Testis (tissue), 2 donors: Measurements from ENCODE around the gene KCNIP3.
"Not testable (repeated sequence)": the region's sequence is repeated elsewhere in the genome, so short reads cannot be mapped to it uniquely, and the experiment has no call there.

Source experiments
- POLR2A ChIP-seq: fragments of 450-650 bp; IDR thresholded peaks from one replicate; pipeline ENCODE4 v1.6.1; 2017; ENCODE audit warnings: antibody characterized with exemption, mild to moderate bottlenecking, moderate library complexity
- TF ChIP-seq, protein P1 (sequence below), 3 experiments: fragments of 450-650 bp in 2 of 3; fragments of 200-600 bp in 1 of 3; sonication (generic) in 1 of 3; IDR thresholded peaks; one replicate each; pipeline ENCODE4 v1.5.1; 2016 to 2019; ENCODE audit warnings: antibody characterized with exemption in 3 of 3, mild to moderate bottlenecking in 2 of 3, moderate library complexity in 1 of 3

DNA sequence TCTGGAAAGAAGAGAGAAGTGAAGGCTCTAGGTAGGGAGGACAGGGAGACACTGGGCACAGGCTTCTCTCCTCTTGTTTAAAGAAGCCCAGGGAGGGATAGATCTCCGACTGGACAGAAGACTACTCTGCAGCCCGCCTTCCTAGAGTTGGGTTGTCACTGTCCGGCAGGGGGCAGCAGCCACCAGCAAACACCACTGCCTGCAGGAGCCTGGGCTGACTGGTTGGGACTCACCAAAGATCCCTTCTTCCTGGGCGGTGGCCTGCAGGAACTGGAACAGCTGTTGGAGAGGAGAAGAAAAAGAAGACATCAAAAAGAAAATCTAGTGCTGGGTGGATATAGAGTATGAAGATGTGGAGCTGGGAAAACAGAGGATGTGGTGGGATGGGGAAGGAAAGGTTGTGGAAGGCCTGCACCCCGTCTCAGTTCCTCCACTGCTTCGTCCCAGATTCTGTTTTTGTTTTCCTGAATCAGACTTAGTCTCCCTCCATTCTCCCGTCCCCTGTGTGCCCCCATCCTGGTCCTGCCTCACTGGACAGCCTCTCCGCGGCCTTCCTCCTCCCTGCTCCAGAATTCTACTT, 117.0 kb downstream of the KCNIP3 start:
- TF ChIP-seq, protein P1, sequence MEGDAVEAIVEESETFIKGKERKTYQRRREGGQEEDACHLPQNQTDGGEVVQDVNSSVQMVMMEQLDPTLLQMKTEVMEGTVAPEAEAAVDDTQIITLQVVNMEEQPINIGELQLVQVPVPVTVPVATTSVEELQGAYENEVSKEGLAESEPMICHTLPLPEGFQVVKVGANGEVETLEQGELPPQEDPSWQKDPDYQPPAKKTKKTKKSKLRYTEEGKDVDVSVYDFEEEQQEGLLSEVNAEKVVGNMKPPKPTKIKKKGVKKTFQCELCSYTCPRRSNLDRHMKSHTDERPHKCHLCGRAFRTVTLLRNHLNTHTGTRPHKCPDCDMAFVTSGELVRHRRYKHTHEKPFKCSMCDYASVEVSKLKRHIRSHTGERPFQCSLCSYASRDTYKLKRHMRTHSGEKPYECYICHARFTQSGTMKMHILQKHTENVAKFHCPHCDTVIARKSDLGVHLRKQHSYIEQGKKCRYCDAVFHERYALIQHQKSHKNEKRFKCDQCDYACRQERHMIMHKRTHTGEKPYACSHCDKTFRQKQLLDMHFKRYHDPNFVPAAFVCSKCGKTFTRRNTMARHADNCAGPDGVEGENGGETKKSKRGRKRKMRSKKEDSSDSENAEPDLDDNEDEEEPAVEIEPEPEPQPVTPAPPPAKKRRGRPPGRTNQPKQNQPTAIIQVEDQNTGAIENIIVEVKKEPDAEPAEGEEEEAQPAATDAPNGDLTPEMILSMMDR (IDR thresholded peaks at IDR 0.05), result peak; percentile 72 to 84 (median 83)
- TF ChIP-seq POLR2A, result not testable (repeated sequence)
